ENCODE data around the gene MED7. TPM values are rescaled to one million over a fixed set of nuclear protein-coding genes. Genes with fewer than 3 reads are reported as not detected.

The MED7 gene
- total and polyA plus RNA-seq, 2 of the 4 experiments (the other 2 are of a cell fraction): 8.6 to 9.0 TPM

- no peak overlapping the region for H3K23ac ChIP-seq (ENCODE audit: low read depth, low read length)
- no peak overlapping the region for H4K8ac ChIP-seq (ENCODE audit: low read depth in 2 of 2, low read length in 2 of 2)
- H3K9me3 ChIP-seq (ENCODE audit: control insufficient read depth, insufficient read depth, low read length): no peaks in the 10 kb centered on the region
- no peak overlapping the region for H2BK20ac ChIP-seq (ENCODE audit: low read depth, low read length)
- dilution Hi-C loops (cut with HindIII; ENCODE audit: low sequenced_read_pairs, unreplicated experiment): no loop called here
- H3K4me3 ChIP-seq (ENCODE audit: insufficient read depth, low read depth, low read length): no peak overlapping the region
- no peak overlapping the region for H4K5ac ChIP-seq (ENCODE audit: low read depth, low read length)
- no peak for ATAC-seq (ENCODE audit: low read depth)
- ChIA-PET CTCF (interaction anchor here (0.6 kb wide), 1 partner anchor 18 kb away, joined by 4 read pairs; no protein-coding TSS in a partner anchor), POLR2A (ENCODE audit: unreplicated experiment) (no interaction called here)
- H3K4me2 ChIP-seq (ENCODE audit: low read depth, low read length): no peak overlapping the region
- H3K79me1 ChIP-seq (ENCODE audit: low read depth in 1 of 2, low read length in 2 of 2): no peaks in the 10 kb centered on the region
- H4K20me1 ChIP-seq (ENCODE audit: insufficient read depth, low read length): no peaks in the 10 kb centered on the region
- BruUV-seq (replicated peaks): no TSS peak
- peak overlapping the region; percentile 48 for H2AFZ ChIP-seq (replicated peaks; ENCODE audit: low read length, poor library complexity)
- H3K4ac ChIP-seq (ENCODE audit: low read depth, low read length): no peak overlapping the region
- H2AK9ac ChIP-seq (replicated peaks; ENCODE audit: low read depth, low read length, poor library complexity): no peak overlapping the region
- no peak for DNase-seq
- H3K14ac ChIP-seq (replicated peaks; ENCODE audit: low read depth, low read length): no peak overlapping the region
- no peak overlapping the region for H3K56ac ChIP-seq (ENCODE audit: extremely low read depth, insufficient read depth, low read length)
- intact Hi-C loops (cut with micrococcal nuclease): no loop called here
- no peak overlapping the region for H3K27ac ChIP-seq (ENCODE audit: insufficient read depth, low read length)
- H4K91ac ChIP-seq (ENCODE audit: insufficient read depth, low read depth, low read length): no peak overlapping the region
- H3K18ac ChIP-seq (ENCODE audit: low read depth, low read length): no peak overlapping the region
- TF ChIP-seq CTCF (conservative IDR thresholded peaks at IDR 0.05; ENCODE audit: low read depth, low read length) (no peak), BHLHE40 (IDR thresholded peaks at IDR 0.05; ENCODE audit: low read depth, low read length) (no peak)
- in situ Hi-C loops (cut with MboI; ENCODE audit: low sequenced_read_pairs): no loop called here
- no peak overlapping the region for H2BK5ac ChIP-seq (ENCODE audit: low read depth, low read length, poor library complexity, severe bottlenecking)
- H2BK15ac ChIP-seq (ENCODE audit: low read depth, low read length): no peak overlapping the region
- H2BK120ac ChIP-seq (ENCODE audit: low read depth, low read length): no peak overlapping the region
- H3K9me1 ChIP-seq (ENCODE audit: insufficient read depth, low read length): no peaks in the 10 kb centered on the region; the same call in 1 of the 2 replicates
- H2AK5ac ChIP-seq (ENCODE audit: low read depth, low read length): no peak overlapping the region
- no peaks in the 10 kb centered on the region for H3K36me3 ChIP-seq (ENCODE audit: control insufficient read depth, insufficient read depth, low read length)
- H3K4me1 ChIP-seq (ENCODE audit: control insufficient read depth, insufficient read depth, low read length): no peaks in the 10 kb centered on the region
- no peaks in the 10 kb centered on the region for H3K27me3 ChIP-seq (ENCODE audit: control insufficient read depth, insufficient read depth, low read length)
- no peak overlapping the region for H3K9ac ChIP-seq (ENCODE audit: low read depth, low read length)
- no CpG with 5 or more reads among the region's 3 CpGs for WGBS, 2 experiments (ENCODE audit: extremely low coverage in 2 of 2, insufficient read length in 1 of 2)
Observed at GRCh38 chr5:157107508-157107907, 35.2 kb downstream of the MED7 start.

All from IMR-90 (cell line).